Adrenal gland (tissue), 12 donors: ENCODE measurements around the gene DOHH. TPM values are rescaled to one million over a fixed set of nuclear protein-coding genes. Genes with fewer than 3 reads are reported as not detected.
"Not testable (repeated sequence)": the region's sequence is repeated elsewhere in the genome, so short reads cannot be mapped to it uniquely, and the experiment has no call there.

Source experiments
- DNase-seq, 7 donors: peaks; one replicate each; pipeline ENCODE4 v3.0.0-alpha.2; 2019 to 2020
- H3K27ac ChIP-seq, 5 donors: fragments of 200-600 bp; sonication (generic) in 4 of 5; 1 replicate in 3 of 5; 2 replicates in 2 of 5; pipeline versions ENCODE4 v1.5.1 to v1.8.0; 2016 to 2020; ENCODE audit warnings: mild to moderate bottlenecking in 1 of 5
- H3K27me3 ChIP-seq: fragments of 200-600 bp; 2 replicates; pipeline ENCODE4 v1.8.0; 2021
- H3K36me3 ChIP-seq, 2 donors: fragments of 200-600 bp; replicated peaks in 1 of 2; 1 replicate in 1 of 2; 2 replicates in 1 of 2; pipeline versions ENCODE4 v1.5.1 to v1.8.0; 2018 to 2022
- H3K4me1 ChIP-seq, 2 donors: fragments of 200-600 bp; replicated peaks in 1 of 2; 1 replicate in 1 of 2; 2 replicates in 1 of 2; pipeline versions ENCODE4 v1.5.1 to v1.8.0; 2018 to 2021
- H3K4me3 ChIP-seq, 4 donors: fragments of 200-600 bp; sonication (generic) in 3 of 4; one replicate each; pipeline ENCODE4 v1.5.1; 2016 to 2018
- H3K9me3 ChIP-seq, 3 donors: fragments of 200-600 bp; sonication (generic) in 1 of 3; replicated peaks in 1 of 3; 1 replicate in 2 of 3; 2 replicates in 1 of 3; pipeline versions ENCODE4 v1.5.1 to v1.8.0; 2016 to 2021
- CTCF ChIP-seq, 6 experiments: fragments of 450-650 bp in 4 of 6; fragments of 200-600 bp in 2 of 6; sonication (generic) in 1 of 6; IDR thresholded peaks; 1 replicate in 5 of 6; 2 replicates in 1 of 6; pipeline versions ENCODE4 v1.5.1 to v1.8.0; 2016 to 2021; ENCODE audit warnings: antibody characterized with exemption in 6 of 6, mild to moderate bottlenecking in 2 of 6, moderate library complexity in 1 of 6
- POLR2A ChIP-seq, 2 donors: fragments of 450-650 bp; IDR thresholded peaks; one replicate each; pipeline ENCODE4 v1.6.1; 2017; ENCODE audit warnings: antibody characterized with exemption in 2 of 2, mild to moderate bottlenecking in 2 of 2, moderate library complexity in 1 of 2
- WGBS, 4 donors: extraction: QIAGEN DNeasy Blood & Tissue Kit in 2 of 4; methylation state at CpG; one replicate each; pipeline versions ENCODE4 v1.1.5 to v1.1.7; 2013 to 2017; 5-methylcytosine and 5-hydroxymethylcytosine counted together
- intact Hi-C, 2 donors: fragments of 100-400 bp; cut with DNase I; formaldehyde crosslinking; loops; one replicate each; pipeline versions ENCODE4 v1.14.1 to v1.15.0; 2022 to 2023
- polyA plus RNA-seq, 3 donors: library from polyadenylated mRNA; stranded (reverse); fragments of 200-250 nt in 2 of 3; fragments of 350-450 nt in 1 of 3; fragmentation: Illumina TruSeq in 1 of 3; extraction: RNeasy Lipid Tissue Mini Kit (QIAGEN cat#74804) in 1 of 3; gene quantifications; one replicate each; pipeline ENCODE4 v1.2.3, GENCODE V29; 2013 to 2014
- total RNA-seq, 9 donors: library from RNA; depleted of rRNA in 4 of 9; stranded (reverse); fragments of >200 nt in 4 of 9; fragments of 120-200 nt in 1 of 9; fragmentation: NEBNext Ultra II Directional in 1 of 9; extraction: Animal tissue kit (Norgen Biotek cat#: 25700) in 1 of 9; gene quantifications; one replicate each; pipeline versions ENCODE4 v1.1.0 to v1.2.4, GENCODE V29; 2013 to 2023
- donor health status: healthy with polysubstance abuse.
- donor health status: Bipolar disorder and iron deficiency.
- donor health status: DM: yes; HTN: yes; CAD: no.
- donor health status: DM: no; HTN: no; CAD: no.
- donor health status: DM: no; HTN: no; CAD: no.
- donor health status: DM: yes; HTN: yes; CAD: no.

Gene DOHH
- total and polyA plus RNA-seq, 12 donors, result 0.92 to 22.8 (median 13.8) TPM

GRCh38 chr19:3450796-3451411 lies 49.6 kb downstream of the DOHH start:
- Histone ChIP-seq H3K4me3 (no peak overlapping the region), H3K27ac (peak overlapping the region; percentile 85 to 98 (median 94)), H3K27me3 (no peaks in the 10 kb centered on the region), H3K36me3 (peaks cover 0 to 95% of the 10 kb centered on the region in 2 donors), H3K9me3 (no peaks in the 10 kb centered on the region), H3K4me1 (peaks cover 7 to 9% of the 10 kb centered on the region in 2 donors)
- WGBS, 4 donors, result 8 to 24% (median 14%) methylated on average over 11 to 12 of the region's 12 CpGs
- intact Hi-C loops, result no loop called here
- peak; percentile 86 to 96 (median 94) for DNase-seq
- TF ChIP-seq CTCF (IDR thresholded peaks at IDR 0.05), result no peak
- peak in 1 of 2 donors; percentile 61 for TF ChIP-seq POLR2A (IDR thresholded peaks at IDR 0.05)

- H3K27me3 ChIP-seq, result no peaks in the 10 kb centered on the region
- WGBS, 4 donors, result 86 to 93% (median 92%) methylated on average over 13 to 28 of the region's 28 CpGs
- no peak for TF ChIP-seq CTCF (IDR thresholded peaks at IDR 0.05)
- TF ChIP-seq POLR2A (IDR thresholded peaks at IDR 0.05), result no peak
- no peaks in the 10 kb centered on the region for H3K9me3 ChIP-seq
- intact Hi-C loops, result no loop called here
- peaks cover 0 to 89% of the 10 kb centered on the region in 2 donors for H3K36me3 ChIP-seq
- DNase-seq, result peak in 1 of 7 donors; percentile 26
- H3K4me3 ChIP-seq, result no peak overlapping the region
- peaks cover 10 to 27% of the 10 kb centered on the region in 2 donors for H3K4me1 ChIP-seq
- peak overlapping the region in 3 of 5 donors; percentile 7 to 96 (median 25) for H3K27ac ChIP-seq
Measured at GRCh38 chr19:3448616-3449334, 51.7 kb downstream of the DOHH start.

GRCh38 chr19:3446657-3447056 lies 53.8 kb downstream of the DOHH start:
- Histone ChIP-seq H3K36me3 (peaks cover 0 to 74% of the 10 kb centered on the region in 2 donors), H3K4me1 (peaks cover 12 to 44% of the 10 kb centered on the region in 2 donors)
- H3K27me3 ChIP-seq, result not testable (repeated sequence)

DNA sequence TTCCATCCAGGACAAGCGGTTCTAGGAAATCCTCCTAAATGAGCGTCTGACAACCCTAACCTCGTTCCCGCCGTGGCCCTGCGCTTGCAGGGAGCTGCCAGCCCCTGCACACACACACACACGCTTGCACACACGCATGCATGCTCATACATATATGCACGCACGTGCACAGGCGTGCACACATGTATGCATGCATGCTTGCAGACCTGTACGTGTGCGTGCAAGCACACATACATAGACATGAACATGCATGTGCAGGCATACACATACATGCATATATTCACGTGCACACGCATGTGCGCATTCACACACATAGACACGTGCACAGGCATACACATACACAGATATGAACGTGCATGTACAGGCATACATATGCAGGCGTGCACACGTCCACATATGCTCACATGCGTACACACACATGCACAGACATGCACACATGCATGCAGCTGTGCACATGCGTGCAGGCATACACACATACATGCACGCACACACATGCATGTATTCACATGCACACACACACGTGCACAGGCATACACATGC lies 55.7 kb downstream of the DOHH start:
- Histone ChIP-seq H3K36me3 (peaks cover 0 to 76% of the 10 kb centered on the region in 2 donors), H3K4me1 (peaks cover 6 to 47% of the 10 kb centered on the region in 2 donors)
- no peak for TF ChIP-seq POLR2A (IDR thresholded peaks at IDR 0.05)
- TF ChIP-seq CTCF (IDR thresholded peaks at IDR 0.05), result no peak

More at GRCh38 chr19:3446657-3447056, 53.8 kb downstream of the DOHH start:
- DNase-seq, intact Hi-C loops, H3K4me3 ChIP-seq, H3K9me3 ChIP-seq: not testable (repeated sequence)
- peak overlapping the region in 2 of 5 donors; percentile 17 to 62 for H3K27ac ChIP-seq
- 84 to 100% (median 92%) methylated on average over 2 to 4 of the region's 4 CpGs for WGBS, 4 donors

More for the DNA sequence above, 55.7 kb downstream of the DOHH start:
- intact Hi-C loops, result no loop called here
- no peaks in the 10 kb centered on the region for H3K9me3 ChIP-seq
- H3K27ac ChIP-seq, result peak overlapping the region in 2 of 5 donors; percentile 37 to 62
- H3K4me3 ChIP-seq, result no peak overlapping the region
- 63 to 81% (median 67%) methylated on average over 17 to 24 of the region's 24 CpGs for WGBS, 4 donors
- no peaks in the 10 kb centered on the region for H3K27me3 ChIP-seq
- DNase-seq, result no peak
